Lower leg skin (tissue), 3 donors: ENCODE results near the gene APH1A.
"Not testable (repeated sequence)": the region's sequence is repeated elsewhere in the genome, so short reads cannot be mapped to it uniquely, and the experiment has no call there.

Source experiments
- POLR2A ChIP-seq, 2 donors: fragments of 450-650 bp; IDR thresholded peaks; one replicate each; pipeline ENCODE4 v1.6.1; 2016 to 2017; ENCODE audit warnings: antibody characterized with exemption in 2 of 2, mild to moderate bottlenecking in 1 of 2, moderate library complexity in 1 of 2
- TF ChIP-seq, protein P1 (sequence below), 3 donors: fragments of 450-650 bp; IDR thresholded peaks; one replicate each; pipeline ENCODE4 v1.5.1; 2016; ENCODE audit warnings: antibody characterized with exemption in 3 of 3, mild to moderate bottlenecking in 3 of 3, moderate library complexity in 2 of 3

- TF ChIP-seq, protein P1, sequence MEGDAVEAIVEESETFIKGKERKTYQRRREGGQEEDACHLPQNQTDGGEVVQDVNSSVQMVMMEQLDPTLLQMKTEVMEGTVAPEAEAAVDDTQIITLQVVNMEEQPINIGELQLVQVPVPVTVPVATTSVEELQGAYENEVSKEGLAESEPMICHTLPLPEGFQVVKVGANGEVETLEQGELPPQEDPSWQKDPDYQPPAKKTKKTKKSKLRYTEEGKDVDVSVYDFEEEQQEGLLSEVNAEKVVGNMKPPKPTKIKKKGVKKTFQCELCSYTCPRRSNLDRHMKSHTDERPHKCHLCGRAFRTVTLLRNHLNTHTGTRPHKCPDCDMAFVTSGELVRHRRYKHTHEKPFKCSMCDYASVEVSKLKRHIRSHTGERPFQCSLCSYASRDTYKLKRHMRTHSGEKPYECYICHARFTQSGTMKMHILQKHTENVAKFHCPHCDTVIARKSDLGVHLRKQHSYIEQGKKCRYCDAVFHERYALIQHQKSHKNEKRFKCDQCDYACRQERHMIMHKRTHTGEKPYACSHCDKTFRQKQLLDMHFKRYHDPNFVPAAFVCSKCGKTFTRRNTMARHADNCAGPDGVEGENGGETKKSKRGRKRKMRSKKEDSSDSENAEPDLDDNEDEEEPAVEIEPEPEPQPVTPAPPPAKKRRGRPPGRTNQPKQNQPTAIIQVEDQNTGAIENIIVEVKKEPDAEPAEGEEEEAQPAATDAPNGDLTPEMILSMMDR (IDR thresholded peaks at IDR 0.05): not testable (repeated sequence)
- not testable (repeated sequence) for TF ChIP-seq POLR2A (IDR thresholded peaks at IDR 0.05)
These were observed 45.9 kb upstream of the APH1A start for GRCh38 chr1:150314691-150315090.
